Smooth muscle cell (in vitro differentiated cells): Measurements from ENCODE around the gene CACTIN. TPM values are rescaled to one million over a fixed set of nuclear protein-coding genes. Genes with fewer than 3 reads are reported as not detected.

Experiments
- DNase-seq: peaks from one replicate; lab custom pipeline; 2025; ENCODE audit not compliant: unreplicated experiment; lab: John Stamatoyannopoulos, UW
- H2AFZ ChIP-seq: fragments of 200-600 bp; sonication (generic); 2 replicates; pipeline ENCODE4 v1.6.0; 2016; ENCODE audit warnings: antibody characterized with exemption, low read depth, mild to moderate bottlenecking
- H3F3A ChIP-seq: fragments of 200-600 bp; sonication (generic); 2 replicates; pipeline ENCODE4 v1.6.0; 2017; ENCODE audit warnings: antibody characterized with exemption, low read depth
- H3K27ac ChIP-seq: fragments of 200-600 bp; sonication (generic); 2 replicates; pipeline ENCODE4 v1.5.1; 2016; ENCODE audit warnings: low read depth, mild to moderate bottlenecking
- H3K27me3 ChIP-seq: fragments of 200-600 bp; sonication (generic); 2 replicates; pipeline ENCODE4 v1.6.1; 2016; ENCODE audit warnings: low read depth, mild to moderate bottlenecking
- H3K36me3 ChIP-seq: fragments of 200-600 bp; sonication (generic); 2 replicates; pipeline ENCODE4 v1.5.1; 2016; ENCODE audit warnings: low read depth
- H3K4me1 ChIP-seq: fragments of 200-600 bp; sonication (generic); 2 replicates; pipeline ENCODE4 v1.5.1; 2016; ENCODE audit warnings: low read depth
- H3K4me2 ChIP-seq: fragments of 200-600 bp; sonication (generic); 2 replicates; pipeline ENCODE4 v1.6.0; 2016; ENCODE audit warnings: mild to moderate bottlenecking
- H3K4me3 ChIP-seq: fragments of 200-600 bp; sonication (generic); 2 replicates; pipeline ENCODE4 v1.5.1; 2016; ENCODE audit warnings: mild to moderate bottlenecking
- H3K79me2 ChIP-seq: fragments of 200-600 bp; sonication (generic); 2 replicates; pipeline ENCODE4 v1.6.0; 2016; ENCODE audit warnings: low read depth, mild to moderate bottlenecking
- H3K9ac ChIP-seq: fragments of 200-600 bp; sonication (generic); 2 replicates; pipeline ENCODE4 v1.6.0; 2016; ENCODE audit warnings: low read depth
- H3K9me3 ChIP-seq: fragments of 200-600 bp; sonication (generic); replicated peaks from 2 replicates; pipeline ENCODE4 v1.5.1; 2016; ENCODE audit warnings: low read depth
- H4K20me1 ChIP-seq: fragments of 200-600 bp; sonication (generic); 2 replicates; pipeline ENCODE4 v1.6.0; 2016; ENCODE audit warnings: low read depth
- CTCF ChIP-seq: fragments of 200-600 bp; sonication (generic); IDR thresholded peaks from 2 replicates; pipeline ENCODE4 v1.5.1; 2017; ENCODE audit warnings: borderline replicate concordance, mild to moderate bottlenecking, antibody characterized with exemption; ENCODE audit not compliant: insufficient read depth, poor library complexity, severe bottlenecking
- WGBS: methylation state at CpG from one replicate; pipeline ENCODE4 v1.1.7; 2016; ENCODE audit warnings: low lambda C conversion rate; 5-methylcytosine and 5-hydroxymethylcytosine counted together
- polyA plus RNA-seq: library from polyadenylated mRNA; unstranded; fragments of >200 nt; fragmentation: Nextera tagmentation; extraction: Ambion mirVana; gene quantifications from 2 replicates; pipeline ENCODE4 v1.2.1, GENCODE V29; 2016
- total RNA-seq: library from RNA; depleted of rRNA; stranded (reverse); fragments of >200 nt; gene quantifications from 2 replicates; pipeline ENCODE4 v1.2.3, GENCODE V29; 2014

Gene CACTIN
- total and polyA plus RNA-seq, 2 experiments from 2014 or later: 16.7 to 22.5 TPM

DNA sequence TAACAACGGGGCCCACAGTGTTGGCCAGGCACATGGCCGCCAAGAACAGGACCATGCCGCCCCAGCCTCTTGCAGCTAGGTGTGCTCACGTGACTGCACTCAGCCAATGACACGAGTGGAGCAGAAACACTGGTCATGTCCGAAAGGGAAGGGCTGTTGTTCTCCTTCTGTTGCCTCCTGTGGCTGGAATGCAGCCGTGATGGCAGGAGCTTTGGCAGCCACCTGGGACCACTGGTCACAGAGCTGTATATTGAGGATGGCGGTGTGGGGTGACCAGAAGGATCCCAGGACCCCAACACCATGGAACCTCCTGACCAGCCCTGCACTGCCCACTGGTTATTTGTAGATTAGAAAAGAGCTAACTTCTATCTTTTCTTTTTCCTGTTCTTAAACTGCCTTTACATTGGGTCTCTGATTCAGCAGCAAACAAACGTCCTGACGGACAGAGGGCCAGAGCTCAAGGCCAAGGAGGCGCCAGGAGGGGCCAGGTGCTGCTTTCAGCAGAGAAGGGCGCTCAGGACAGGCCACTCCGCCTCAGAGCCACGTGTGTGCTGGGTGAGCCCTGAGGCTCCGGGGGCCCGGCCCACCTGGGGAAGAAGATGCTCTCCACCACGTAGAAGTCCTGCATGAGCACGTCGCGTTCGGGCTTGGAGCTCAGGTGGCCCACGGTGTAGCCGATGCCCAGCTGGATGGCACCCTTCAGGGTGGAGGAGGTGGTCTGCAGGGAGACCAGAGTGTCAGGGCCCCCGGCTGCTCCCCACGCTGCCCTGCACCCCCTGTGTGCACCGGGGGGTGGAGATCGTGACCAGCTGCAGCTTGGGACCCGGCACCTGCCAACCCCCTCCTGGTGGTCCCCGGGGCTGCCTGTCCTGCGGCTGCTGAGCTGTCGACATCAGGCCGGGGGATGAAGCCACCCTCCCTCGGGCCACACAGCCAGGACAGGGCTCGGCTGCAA, 35.0 kb upstream of the CACTIN start:
- Histone ChIP-seq H3K4me1 (no peaks in the 10 kb centered on the region), H3K79me2 (no peaks in the 10 kb centered on the region), H3K36me3 (no peaks in the 10 kb centered on the region), H2AFZ (no peak overlapping the region), H3F3A (no peaks in the 10 kb centered on the region), H3K27me3 (no peaks in the 10 kb centered on the region), H3K4me2 (no peak overlapping the region), H3K27ac (no peak overlapping the region), H3K9me3 (no peaks in the 10 kb centered on the region), H4K20me1 (peaks cover 13% of the 10 kb centered on the region), H3K4me3 (no peak overlapping the region), H3K9ac (no peak overlapping the region)
- DNase-seq: no peak
- TF ChIP-seq CTCF: no peak
- WGBS: 96% methylated on average over 34 of the region's 34 CpGs

DNA sequence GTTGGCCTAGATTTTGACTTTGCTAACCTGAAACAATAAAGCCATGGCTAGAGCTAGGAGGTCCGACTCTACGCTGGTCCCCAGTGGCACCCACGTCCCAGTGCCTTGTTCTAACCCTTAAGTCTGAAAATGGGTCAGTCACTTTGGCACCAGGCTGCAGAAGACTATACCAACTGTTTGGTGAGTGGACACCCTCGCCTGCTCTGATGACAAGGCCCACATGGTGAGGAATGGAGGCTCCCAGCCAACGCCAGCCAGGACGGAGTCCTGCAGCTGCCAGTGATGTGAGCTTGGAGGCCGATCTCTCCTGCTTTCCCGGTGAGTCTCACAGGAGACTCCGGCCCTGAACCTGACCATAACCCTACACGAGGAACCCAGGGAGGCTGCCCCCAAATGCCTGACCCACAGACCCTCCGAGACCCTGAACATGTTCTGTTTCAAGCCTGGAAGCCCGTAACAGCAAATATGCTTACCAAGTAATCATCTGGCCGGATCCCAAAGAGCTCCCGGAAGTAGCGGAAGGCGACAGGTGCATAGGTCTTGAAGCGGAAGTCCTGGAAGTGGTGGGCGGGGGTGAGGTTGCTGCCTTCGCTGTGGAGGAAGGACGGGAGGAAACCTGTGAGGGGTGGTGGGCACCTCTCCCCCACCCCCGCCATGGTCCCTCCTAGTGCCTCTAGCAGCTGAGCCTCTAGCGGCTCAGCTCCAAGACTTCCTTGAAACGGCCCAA, 34.1 kb upstream of the CACTIN start:
- Histone ChIP-seq H3F3A (peaks cover 2% of the 10 kb centered on the region), H4K20me1 (peaks cover 5% of the 10 kb centered on the region), H3K36me3 (no peaks in the 10 kb centered on the region), H2AFZ (no peak overlapping the region), H3K79me2 (no peaks in the 10 kb centered on the region), H3K4me1 (no peaks in the 10 kb centered on the region), H3K27me3 (no peaks in the 10 kb centered on the region), H3K4me2 (no peak overlapping the region), H3K27ac (no peak overlapping the region), H3K9ac (no peak overlapping the region), H3K9me3 (no peaks in the 10 kb centered on the region), H3K4me3 (no peak overlapping the region)
- WGBS: 94% methylated on average over 21 of the region's 23 CpGs
- no peak for DNase-seq
- TF ChIP-seq CTCF: no peak

- Histone ChIP-seq H4K20me1 (no peaks in the 10 kb centered on the region), H2AFZ (no peak overlapping the region), H3K79me2 (no peaks in the 10 kb centered on the region), H3K9me3 (no peaks in the 10 kb centered on the region), H3K27me3 (no peaks in the 10 kb centered on the region), H3K4me3 (no peak overlapping the region), H3F3A (peaks cover 2% of the 10 kb centered on the region), H3K4me1 (no peaks in the 10 kb centered on the region), H3K27ac (no peak overlapping the region), H3K36me3 (no peaks in the 10 kb centered on the region), H3K4me2 (no peak overlapping the region), H3K9ac (no peak overlapping the region)
- no peak for TF ChIP-seq CTCF
- 93% methylated on average over 22 of the region's 22 CpGs for WGBS
- no peak for DNase-seq
These were observed 33.1 kb upstream of the CACTIN start for GRCh38 chr19:3659746-3660112.
